GM18499 (cell line): Measurements from ENCODE around the gene KRT31.
"Not testable (repeated sequence)": the region's sequence is repeated elsewhere in the genome, so short reads cannot be mapped to it uniquely, and the experiment has no call there.

Source experiments
- ATAC-seq: cut with Tn5 transposase; IDR thresholded peaks from one replicate; pipeline ENCODE4 v1.9.1; 2021; ENCODE audit warnings: moderate number of reproducible peaks; ENCODE audit not compliant: insufficient read depth, unreplicated experiment

Gene KRT31

DNA sequence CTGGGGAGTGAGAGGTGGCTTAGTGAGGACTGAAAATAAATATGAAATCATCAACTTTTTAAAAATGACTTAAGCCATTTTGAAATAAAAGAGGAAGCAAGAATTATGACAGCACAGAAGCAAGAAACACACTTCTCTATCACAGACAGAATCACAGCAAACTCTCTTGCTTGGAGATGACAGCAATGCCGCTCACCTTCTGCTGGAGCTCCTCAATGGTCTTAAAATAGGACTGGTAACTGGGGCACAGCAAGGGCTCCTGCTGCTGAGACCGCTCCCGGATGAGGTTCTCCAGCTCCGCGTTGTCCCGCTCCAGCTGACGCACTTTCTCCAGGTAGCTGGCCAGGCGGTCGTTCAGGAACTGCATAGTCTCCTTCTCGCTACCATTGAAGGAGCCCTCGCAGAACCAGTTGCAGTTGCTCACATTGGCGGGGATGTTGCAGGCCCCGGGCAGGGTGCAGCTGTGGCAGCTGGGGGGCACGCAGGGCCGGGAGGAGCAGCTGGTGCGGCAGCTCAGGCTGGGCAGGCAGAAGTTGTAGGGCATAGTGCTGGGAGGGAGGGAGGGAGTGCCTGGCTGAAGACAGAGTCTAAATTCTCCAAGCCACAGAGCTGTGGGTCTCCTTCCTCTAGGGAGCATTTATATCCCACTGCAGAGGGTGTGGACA lies at the start of gene KRT31:
Gene KRT31, minus strand, starts transcription at position 613 of the 665 bp plus-strand sequence. Its CDS starts 69 bp downstream, at position 544.
- ATAC-seq: no peak

DNA sequence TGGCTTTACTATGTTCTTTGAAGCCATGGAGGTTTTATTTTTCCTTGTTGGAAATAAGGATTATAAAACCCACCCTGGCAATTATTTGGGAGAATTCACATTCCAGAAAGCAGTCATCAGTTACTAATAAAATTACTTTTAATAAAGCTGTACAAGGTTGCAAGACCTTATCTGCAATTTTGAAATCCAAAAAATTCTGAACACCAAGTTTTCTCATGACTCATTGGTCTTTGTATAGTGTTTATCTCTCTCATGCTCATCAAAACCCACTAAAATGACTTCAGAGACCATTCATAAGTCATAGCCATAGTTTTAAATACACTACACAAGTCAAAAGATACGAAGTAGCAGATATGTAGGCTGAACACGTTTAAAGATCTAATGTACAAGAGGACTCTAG lies 49.4 kb upstream of the KRT31 start:
- ATAC-seq: no peak

DNA sequence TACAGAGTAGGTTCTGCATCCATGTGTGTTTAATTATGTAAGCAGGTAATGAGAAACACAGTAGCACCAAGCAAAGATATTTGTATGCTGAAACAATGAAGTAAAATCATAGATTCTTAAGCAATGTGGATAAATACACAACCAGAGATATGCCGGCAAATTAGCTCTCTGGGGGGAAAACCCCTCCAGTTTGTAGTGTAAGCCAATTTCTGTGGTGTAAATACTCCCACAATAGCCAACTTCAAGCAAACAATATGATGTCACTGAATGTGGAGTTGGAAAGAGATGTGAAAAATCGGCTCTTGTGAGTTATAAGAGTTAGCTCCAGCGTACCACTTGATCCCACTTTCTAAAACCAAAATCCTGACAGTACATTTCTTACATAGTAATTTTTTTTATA lies 47.2 kb upstream of the KRT31 start:
- no peak for ATAC-seq

DNA sequence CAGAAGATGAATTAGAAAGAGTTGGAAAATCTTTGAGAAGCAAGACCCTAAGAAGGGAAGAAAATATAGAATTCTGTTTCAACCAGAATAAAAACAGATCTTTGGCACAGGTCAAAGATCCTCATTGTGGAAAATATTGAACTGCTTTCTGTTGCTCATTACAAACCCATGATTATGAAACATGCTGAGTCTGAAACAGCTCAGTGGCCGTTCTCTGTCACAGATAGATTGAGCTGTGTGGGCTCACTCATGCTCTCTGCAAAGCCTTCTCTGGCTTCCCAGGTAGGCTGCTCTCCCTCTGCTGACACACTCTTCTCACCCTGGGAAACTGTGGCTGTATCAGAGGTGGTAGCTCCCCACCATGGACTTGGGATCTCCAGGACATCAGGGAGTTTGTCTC lies 46.8 kb upstream of the KRT31 start:
- ATAC-seq: no peak

DNA sequence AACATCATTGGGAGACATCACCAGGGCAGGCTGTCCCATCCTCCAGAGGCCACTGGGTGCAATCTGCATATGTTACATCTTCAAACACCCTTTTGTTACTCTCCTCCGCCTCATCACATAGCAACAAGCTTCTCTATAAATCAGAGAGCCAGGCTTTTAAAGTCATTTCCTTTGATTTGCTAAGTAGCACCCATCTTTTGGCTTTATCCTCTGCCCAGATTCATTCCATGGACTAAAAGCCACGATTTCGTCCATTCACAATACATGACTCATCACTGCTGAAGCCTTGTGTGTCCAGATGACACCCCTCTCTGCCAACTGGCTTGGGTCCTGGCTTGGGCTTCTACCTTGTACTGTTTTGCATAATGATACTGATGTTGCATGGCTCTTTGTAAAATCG lies 45.3 kb upstream of the KRT31 start:
- no peak for ATAC-seq

DNA sequence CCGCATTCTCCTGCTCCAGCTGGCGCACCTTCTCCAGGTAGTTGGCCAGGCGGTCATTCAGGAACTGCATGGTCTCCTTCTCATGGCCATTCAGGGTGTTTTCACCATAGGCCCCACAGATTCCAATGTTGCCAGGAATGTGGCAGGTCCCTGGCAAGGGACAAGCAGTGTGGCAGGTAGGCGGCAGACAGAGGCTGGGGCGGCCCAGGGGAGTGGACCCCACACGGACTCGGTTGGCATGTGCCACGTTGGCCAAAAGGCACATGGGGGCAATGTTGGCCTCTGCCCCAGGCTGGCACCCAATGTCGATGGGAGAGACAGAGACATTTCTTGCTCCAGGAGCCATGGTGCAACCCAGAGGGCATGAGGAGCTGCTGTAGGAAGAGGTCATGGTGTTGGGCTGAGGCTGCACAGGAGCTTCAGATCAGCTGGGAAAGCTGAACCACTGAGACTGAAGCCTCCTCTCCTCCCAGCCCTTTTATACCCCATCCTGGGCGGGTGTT lies 43.2 kb upstream of the KRT31 start, which contains the start of gene KRT38:
Gene KRT38, minus strand, starts transcription at position 453 of the 503 bp plus-strand sequence. Its CDS starts 62 bp downstream, at position 391.
- no peak for ATAC-seq

DNA sequence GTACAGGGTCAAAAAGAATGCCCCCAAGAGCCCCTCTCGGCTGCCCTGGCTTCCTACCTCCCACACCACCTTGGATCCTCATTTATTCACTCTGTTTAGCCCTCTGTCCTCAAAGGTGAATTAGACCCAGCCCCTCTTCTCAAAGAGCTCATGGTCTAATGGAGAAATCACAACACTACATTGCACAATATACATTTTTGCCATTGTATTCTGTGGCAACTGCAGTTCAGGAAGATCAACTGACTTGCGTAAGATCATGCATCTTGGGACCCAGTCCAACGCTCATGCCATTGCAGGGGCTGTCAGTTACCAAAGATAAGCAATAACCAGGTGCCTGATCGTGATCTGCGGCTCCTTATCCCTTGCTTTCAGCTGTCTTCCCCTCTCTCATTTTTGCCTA lies 42.0 kb upstream of the KRT31 start:
- ATAC-seq: no peak

DNA sequence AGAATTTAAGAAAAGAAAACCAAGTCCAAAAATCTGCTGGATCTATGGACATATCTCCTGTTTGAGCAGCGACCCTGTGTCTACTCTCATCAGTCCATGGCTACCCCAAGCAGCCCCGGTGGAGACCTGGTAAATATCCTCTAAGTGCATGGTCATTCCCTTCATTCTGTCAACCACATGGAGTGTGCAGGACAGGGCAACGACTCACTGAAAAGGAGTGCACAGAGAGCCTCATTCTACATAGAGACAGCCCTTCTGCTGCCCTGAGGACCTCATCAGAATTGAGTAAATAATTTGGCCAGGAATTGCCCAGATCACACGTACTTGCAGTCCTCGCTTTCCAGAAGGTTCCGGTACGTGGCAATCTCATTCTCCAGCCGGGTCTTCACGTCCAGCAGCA lies 40.4 kb upstream of the KRT31 start:
- no peak for ATAC-seq

DNA sequence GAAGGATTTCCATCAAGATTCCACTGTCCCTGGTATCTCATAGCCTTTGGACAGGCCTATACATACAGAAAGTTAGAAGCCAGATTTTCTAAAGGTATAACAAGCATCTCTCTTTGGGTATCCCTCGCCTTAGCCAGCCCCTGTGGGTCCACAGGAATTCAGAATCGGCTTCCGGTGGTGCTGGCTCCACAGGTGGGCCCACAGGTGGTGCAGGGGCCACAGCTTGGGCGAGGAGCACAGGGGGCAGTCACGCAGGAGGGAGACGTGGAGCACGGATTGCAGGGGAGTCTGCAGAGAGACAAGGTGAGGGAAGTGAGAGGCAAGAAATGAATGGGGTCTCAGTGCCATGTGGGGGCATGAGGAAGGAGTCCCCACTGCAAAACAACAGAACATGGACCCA lies 39.8 kb upstream of the KRT31 start:
- ATAC-seq: no peak

DNA sequence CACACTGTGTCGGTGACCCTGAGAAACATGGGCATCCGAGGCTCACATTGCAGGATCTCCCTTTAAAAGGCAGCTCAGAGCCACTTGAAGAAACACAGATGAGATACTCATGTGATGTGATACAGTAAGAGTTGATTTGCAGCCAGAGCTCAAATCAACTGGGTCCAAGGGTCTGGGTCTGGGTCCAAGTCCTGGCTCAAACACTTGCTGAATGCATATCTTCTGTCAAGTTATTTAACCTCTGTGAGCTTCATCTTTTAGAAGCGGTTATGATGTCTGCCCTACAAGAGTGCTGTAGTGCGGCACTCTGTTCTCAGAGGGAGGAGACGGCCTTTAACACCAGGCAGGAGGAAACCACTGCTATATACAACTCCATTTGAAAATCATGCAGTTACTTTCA lies 37.0 kb upstream of the KRT31 start:
- no peak for ATAC-seq

DNA sequence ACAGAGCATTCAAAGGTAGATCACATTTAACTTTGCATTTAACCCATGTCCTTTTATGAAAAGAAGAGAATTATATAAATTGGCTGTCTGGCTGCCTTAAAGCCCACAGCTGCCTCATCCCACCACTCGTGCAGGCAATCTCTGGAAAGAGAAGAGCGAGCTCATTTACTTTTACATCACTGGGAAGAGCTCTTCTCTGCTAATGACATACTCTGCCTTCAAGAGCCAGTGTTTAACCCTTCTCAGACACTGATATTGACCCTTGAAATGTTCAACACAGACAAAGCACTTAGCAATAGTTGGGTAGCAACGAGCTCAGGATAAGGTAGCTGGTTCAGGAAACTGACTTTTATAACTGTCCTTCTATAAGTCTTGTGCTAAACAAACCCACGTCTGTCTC lies 36.6 kb upstream of the KRT31 start:
- no peak for ATAC-seq

DNA sequence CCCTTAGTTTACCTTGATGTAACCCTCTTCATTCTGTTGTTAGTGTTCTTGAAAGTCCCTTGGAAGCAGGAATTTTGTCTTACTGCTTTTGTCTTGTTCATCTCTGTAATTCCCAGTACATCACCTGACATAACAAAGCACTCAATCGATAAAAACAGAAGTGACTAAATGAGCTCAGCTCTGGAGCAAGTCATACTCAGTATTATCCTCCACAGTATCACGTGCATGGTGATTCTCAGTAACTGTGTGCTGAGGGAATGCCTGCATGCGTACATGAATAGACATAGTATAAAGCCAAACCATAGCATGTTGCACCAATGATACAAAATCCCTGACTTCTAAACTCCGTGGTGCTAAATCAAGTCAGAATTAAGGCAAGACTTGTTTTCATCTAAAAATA lies 36.2 kb upstream of the KRT31 start:
- ATAC-seq: no peak

DNA sequence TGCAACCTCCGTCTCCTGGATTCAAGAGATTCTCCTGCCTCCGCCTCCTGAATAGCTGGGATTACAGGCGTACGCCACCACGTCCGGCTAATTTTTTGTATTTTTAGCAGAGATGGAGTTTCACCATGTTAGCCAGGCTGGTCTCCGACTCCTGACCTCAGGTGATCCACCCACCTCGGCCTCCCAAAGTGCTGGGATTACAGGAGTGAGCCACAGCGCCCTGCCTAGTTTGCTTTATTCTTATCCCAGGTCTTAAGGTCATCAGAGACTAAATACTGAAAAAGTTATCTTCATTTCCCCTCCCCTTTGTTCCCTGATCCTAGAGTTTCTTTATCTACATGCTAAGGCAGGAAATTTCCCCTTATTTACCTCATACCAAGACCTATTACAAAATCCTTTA lies 33.0 kb upstream of the KRT31 start:
- not testable (repeated sequence) for ATAC-seq

DNA sequence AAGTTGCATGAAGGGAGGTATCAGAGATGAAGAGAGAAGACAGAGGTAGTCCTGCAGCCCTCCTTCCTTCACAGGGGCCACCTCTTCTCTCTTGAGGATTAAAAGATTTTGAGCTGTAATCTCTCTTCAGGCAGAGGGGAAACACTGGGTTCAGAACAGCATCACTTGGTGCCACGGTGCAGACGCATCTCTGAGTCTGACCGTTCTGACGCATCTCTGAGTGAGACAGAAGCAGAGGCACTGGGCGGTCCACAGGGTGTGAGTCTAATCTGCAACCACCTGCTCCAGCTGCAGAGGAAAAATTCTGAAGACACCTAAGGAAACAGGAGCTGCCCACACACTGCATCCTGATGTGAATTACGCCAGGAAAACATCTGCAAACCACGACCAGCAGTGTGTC lies 32.3 kb upstream of the KRT31 start:
- ATAC-seq: no peak

DNA sequence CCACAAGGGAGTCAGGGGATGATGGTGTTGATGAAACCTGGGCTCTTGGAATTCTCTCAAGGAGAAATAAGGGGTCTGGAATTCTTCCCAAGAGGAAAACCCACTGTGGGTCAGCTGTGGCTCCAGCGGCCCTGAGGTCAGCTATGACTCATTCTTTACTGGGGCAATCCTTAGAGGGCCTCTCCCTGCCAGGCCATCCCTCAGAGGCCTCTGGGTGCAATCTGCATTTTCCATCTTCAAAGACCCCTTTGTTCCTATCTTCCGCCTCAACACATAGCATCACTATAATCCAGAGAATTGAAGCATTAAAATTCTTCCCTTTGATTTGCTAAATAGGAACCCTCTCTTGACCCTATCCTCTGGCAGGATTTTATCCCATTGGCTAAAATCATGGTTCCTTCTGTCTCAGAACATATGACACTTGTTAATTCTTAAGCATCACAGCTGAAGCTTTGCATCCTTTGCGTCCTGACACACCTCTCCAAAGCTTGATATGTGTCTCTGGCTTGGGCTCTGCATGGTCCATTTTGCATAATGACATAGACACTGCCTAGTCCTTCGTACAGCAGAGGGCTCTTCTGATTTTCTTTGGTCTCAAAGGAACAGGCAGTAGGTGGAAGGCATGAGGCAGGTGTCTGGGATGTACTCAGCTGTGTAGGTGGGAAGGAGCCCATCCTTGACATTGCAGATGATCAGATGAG lies 31.3 kb upstream of the KRT31 start:
- no peak for ATAC-seq

DNA sequence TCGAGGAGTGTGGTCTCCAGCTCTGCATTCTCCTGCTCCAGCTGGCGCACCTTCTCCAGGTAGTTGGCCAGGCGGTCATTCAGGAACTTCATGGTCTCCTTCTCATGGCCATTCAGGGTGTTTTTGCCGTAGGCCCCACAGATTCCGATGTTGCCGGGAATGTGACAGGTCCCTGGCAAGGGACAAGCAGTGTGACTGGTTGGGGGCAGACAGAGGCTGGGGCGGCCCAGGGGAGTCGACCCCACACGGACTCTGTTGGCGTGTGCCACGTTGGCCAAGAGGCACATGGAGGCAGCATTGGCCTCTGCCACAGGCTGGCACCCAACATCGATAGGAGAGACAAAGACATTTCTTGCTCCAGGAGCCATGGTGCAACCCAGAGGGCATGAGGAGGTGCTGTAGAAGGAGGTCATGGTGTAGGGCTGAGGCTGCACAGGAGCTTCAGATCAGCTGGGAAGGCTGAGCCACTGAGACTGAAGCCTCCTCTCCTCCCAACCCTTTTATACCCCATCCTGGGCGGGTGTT lies 26.8 kb upstream of the KRT31 start, which contains the start of gene KRT37:
Gene KRT37, minus strand, starts transcription at position 475 of the 525 bp plus-strand sequence. Its CDS starts 62 bp downstream, at position 413.
- ATAC-seq: no peak

DNA sequence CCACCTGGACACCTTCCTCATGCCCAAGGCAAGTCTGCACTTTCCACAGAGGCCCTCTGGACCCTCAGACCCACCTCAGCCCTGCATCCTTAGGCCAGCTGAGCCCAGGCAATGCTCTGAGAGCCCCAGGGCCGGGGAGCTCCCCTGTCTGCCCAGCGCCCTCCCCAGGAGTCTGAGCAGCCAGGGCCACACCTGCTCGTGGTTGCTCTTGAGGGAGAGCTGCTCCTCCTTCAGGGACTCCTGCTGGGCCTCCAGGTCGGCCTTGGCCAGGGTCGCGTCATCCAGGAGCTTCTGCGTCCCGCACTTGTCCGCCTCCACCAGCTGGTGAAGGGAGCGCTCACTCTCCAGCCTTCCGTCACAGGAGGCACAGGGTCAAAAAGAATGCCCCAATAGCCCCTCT lies 25.2 kb upstream of the KRT31 start:
- not testable (repeated sequence) for ATAC-seq

DNA sequence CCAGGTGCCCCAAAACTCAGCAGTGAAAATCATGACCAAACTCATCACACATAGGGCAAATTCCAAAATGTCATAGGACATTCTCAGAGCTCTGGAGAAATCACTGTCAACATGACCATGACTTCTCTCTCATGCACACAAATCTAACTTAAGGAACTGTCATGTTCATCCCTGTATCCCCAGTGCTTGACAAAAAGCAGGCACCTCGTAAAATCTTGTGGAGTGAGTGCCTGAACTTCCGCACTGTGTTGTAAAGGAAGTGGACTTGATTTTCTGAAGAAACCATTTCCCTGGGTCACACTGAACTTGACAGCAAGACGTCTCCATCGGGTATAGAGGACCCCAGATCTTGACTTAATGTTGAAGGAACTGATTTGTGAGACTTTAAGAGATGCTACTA lies 24.2 kb upstream of the KRT31 start:
- no peak for ATAC-seq

DNA sequence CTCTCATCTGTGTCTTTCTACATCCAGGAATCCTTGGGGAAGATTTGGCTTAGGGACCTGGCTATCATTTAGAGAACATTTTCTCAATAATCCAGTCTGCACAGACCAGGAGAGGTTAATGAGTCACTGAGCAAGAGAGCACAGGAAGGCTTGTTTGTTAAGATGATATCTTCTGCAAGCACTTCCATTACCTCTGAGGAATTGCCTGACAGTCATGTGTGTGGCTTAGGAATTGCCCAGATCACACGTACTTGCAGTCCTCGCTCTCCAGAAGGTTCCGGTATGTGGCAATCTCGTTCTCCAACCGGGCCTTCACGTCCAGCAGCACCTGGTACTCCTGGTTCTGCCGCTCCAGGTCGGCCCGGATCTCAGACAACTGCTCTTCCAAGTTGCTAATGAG lies 23.7 kb upstream of the KRT31 start:
- no peak for ATAC-seq

DNA sequence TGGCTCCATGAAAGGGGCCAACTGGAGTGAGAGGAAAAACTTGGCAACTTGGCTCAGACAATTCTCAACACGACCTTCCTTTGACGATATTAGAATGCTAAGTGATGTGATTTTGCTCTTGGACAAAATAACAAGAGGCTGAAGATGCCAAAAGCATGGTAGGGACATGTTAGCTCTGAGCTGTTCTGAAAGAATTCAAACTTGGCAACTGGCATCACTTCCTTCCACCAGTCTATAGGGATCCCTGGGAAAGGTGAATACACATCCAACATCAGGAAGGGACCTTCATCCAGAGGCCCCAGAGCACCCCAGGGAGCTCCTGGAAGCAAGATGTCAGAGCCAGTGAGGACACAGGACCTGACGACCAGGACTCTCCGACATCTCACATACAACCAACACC lies 22.7 kb upstream of the KRT31 start:
- no peak for ATAC-seq

DNA sequence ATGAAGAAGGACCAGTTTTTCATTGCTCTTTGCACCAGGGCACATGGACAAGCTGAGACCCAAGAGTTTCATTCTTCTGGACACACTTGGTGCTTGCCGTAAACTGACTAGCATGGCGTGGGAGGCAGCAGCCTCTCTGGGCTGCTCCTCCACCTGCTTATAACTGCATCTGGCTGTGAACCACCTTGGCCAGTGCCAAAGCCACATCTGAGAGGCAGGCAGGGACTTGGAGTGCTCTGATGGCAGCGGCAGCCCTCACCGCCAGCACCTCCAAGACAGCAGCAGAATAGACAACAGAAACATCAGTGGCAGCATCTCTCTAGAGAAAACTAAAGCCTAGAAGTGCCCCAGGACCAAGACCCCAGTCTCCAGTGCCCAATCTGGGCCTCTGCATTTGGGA lies 22.3 kb upstream of the KRT31 start:
- ATAC-seq: no peak
